GM19463 (cell line): ENCODE data around the gene AMOTL2.

ENCODE experiments used
- ATAC-seq: cut with Tn5 transposase; IDR thresholded peaks from one replicate; pipeline ENCODE4 v1.9.1; 2021; ENCODE audit warnings: mild to moderate bottlenecking, moderate library complexity; ENCODE audit not compliant: unreplicated experiment

Gene AMOTL2

GRCh38 chr3:134337071-134337482, 37.2 kb downstream of the AMOTL2 start:
- no peak for ATAC-seq

DNA sequence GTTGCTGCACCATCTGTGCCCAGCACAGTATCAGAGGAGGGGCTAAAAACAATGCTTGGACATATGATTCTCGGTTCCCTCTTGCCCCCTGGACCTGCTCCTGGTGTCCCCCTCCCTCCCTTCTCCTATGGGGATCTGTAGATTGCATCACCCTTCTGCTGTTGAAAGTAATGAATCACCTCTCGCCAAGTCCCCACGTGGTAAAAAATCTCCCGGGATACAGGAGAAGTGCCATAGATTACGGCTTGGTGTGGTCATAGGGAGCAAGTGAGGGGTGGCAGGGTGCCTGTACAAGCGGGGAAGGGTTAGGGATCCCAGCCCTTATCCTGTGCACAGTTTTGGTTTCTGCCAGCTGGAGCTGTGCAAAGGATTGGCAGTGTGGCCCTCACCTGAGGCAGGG, 37.7 kb downstream of the AMOTL2 start:
- ATAC-seq, result no peak

- no peak for ATAC-seq
Measured at GRCh38 chr3:134334901-134335280, 39.4 kb downstream of the AMOTL2 start.

GRCh38 chr3:134334231-134334900, 39.9 kb downstream of the AMOTL2 start:
- ATAC-seq, result no peak

- ATAC-seq, result no peak
Measured at GRCh38 chr3:134333522-134334181, 40.6 kb downstream of the AMOTL2 start.

DNA sequence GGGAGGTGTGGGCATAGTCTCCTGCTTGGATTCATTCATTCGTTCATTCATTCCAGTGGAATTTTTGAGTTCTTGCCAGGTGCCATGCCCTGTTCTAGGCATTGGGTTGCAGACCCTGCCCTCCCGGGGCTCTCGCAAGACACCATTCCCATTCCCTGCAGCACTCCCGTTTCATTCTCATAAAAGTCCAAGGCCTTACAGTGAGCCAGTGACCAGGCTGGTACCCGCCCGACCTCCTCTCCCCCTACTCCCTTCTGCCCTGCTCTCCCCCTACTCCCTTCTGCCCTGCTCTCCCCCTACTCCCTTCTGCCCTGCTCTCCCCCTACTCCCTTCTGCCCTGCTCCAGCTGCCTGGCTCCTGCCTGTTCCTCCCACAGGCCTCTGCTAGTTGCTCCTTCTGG, 41.9 kb downstream of the AMOTL2 start:
- no peak for ATAC-seq

DNA sequence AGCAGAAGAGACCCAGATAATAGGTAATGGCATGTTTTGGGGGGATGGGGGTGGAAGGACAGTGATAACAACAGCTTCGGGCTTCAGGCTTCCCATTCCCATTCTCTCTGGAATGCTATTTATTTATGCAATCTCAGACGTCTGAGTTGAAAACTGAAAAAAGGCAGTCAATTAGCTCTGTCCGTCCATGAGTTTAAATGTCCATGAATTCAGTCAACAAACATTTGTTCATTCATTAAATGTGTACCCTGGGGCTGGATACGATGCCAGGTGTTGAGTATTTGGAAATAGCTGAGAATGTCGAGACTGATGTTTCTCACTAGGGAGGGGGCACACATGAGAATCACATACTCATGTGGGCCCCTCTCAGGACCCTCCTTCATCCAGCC, 42.4 kb downstream of the AMOTL2 start:
- no peak for ATAC-seq

DNA sequence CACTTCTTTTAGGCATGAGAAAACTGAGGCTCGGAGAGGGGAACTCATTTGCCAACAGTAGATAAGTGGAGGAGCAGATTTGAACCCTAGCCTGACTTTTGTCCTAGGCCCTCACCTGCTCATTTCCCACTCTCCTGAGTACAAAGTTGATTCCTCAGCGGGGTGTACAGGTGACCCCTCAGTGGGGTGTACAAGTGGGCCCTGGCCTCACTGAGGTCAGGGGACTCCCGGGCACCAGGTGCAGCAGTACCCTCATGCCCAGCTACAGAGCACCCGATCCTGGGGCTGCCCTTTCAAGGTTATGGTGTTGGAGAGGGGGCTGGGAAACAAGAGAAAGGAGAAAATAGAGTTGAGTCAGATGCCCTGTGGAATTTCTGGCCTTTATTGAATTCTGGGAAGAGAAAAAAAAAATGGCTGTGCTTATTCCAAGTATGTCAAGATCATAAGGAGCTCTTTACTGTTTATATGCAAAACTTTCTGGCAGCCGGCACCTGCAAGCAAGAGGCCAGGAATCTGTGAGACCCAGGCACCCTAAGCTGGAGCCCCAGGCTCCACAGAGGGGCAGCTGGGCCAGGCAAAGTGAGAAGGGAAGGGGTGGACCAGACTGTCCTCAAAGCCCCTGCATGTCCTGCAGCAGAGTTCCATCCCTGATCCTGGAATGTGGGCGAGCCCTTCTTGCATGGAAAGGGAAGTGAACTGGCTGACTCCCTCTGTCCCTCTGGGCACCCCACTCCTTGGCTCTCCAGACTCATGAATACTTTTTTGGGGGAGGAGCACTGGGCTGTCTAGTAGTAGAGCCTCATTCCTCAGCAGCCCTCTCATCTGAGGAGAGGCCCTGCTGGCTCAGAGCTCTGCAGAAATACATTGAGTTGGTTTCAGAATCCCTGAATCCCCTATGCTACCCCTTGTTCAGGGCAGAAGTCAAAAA, 43.1 kb downstream of the AMOTL2 start:
- ATAC-seq, result no peak

GRCh38 chr3:134328846-134329245, 45.4 kb downstream of the AMOTL2 start:
- ATAC-seq, result no peak

DNA sequence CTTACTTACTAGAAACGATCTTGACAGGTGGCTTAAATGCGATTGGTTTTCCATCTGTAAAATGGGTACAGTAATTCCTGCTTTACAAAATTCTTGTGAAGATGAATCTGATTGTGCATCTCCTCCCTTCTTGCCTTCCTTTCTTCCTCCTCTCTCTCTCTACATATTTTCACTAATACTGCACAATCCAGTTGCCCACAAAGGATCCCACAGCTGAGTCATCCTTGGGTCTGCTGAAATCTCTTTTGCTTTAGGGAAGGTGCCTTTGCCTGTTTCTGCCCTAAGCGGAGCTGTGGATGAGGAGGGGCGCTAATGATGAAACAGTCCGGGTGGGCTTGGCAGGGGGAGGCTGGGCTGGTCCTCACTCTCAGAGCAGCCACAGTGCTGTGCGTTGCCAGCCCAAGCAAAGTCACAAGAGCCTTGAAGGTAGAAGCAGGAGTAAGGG, 46.1 kb downstream of the AMOTL2 start:
- no peak for ATAC-seq

GRCh38 chr3:134327594-134327975, 46.7 kb downstream of the AMOTL2 start:
- ATAC-seq, result no peak

GRCh38 chr3:134326760-134327593, 47.3 kb downstream of the AMOTL2 start:
- no peak for ATAC-seq

GRCh38 chr3:134326126-134326525, 48.1 kb downstream of the AMOTL2 start:
- ATAC-seq, result no peak

- no peak for ATAC-seq
Measured at GRCh38 chr3:134325706-134326105, 48.5 kb downstream of the AMOTL2 start.

- ATAC-seq, result no peak
Measured at GRCh38 chr3:134325061-134325705, 49.1 kb downstream of the AMOTL2 start.

GRCh38 chr3:134323966-134324962, 50.0 kb downstream of the AMOTL2 start:
- ATAC-seq, result no peak

GRCh38 chr3:134322286-134322685, 52.0 kb downstream of the AMOTL2 start:
- no peak for ATAC-seq

DNA sequence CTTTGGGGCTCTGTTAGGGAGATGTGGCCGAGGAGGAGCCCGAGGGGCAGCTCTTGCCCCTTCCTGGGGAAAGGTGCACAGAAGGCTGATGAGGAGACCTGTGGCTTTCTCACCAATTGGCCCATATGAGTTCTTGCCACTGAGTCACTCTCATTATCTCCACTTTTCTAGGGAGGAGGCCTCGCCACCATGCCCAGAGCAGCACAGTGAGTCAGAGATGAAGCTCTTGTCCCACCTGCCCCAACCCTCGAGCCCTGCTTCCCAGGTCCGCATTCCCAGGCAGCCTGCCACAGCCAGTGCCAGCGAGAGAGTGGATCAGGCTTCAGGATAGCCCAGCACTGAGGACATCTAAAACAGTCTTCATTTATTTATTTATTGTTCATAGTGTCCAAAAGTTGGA, 53.5 kb downstream of the AMOTL2 start:
- ATAC-seq, result no peak

DNA sequence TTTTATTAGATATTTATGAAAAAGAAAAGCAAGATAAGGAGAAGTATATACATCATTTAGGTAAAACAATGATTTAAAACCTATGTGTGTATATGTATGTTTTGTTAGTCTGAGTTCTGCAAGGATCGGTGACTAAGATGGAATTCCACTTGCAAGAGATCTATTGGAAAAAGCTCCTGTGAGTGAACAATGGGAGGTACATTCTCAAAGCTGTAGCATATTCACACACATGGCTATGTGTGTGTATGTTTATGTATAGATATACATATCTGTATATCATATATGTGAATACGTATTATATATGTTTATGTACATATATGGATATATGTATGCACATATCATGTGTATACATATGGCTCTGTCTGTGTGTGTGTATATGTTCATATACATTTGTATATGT, 54.3 kb downstream of the AMOTL2 start:
- no peak for ATAC-seq
